Endothelial cell of hepatic sinusoid (primary cell): ENCODE data around the gene CCDC89.
"Not testable (repeated sequence)": the region's sequence is repeated elsewhere in the genome, so short reads cannot be mapped to it uniquely, and the experiment has no call there.

Source experiments
- in situ Hi-C: cut with HindIII; loops from 2 replicates; pipeline ENCODE4 v1.10.0; 2017; ENCODE audit warnings: low sequenced_read_pairs

Gene CCDC89

DNA sequence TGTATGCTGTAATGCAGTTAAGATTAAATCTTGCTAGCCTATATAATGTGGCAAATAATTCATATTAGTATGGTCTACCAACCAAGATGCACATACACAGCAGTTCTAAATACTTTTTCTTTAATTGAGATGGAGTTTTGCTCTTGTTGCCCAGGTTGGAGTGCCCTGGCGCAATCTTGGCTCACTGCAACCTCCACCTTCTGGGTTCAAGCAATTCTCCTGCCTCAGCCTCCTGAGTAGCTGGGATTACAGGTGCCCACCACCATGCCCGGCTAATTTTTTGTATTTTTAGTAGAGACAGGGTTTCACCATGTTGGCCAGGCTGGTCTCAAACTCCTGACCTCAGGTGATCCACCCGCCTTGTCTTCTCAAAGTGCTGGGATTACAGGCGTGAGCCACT is 31.7 kb downstream of the CCDC89 start:
- in situ Hi-C loops, result not testable (repeated sequence)

DNA sequence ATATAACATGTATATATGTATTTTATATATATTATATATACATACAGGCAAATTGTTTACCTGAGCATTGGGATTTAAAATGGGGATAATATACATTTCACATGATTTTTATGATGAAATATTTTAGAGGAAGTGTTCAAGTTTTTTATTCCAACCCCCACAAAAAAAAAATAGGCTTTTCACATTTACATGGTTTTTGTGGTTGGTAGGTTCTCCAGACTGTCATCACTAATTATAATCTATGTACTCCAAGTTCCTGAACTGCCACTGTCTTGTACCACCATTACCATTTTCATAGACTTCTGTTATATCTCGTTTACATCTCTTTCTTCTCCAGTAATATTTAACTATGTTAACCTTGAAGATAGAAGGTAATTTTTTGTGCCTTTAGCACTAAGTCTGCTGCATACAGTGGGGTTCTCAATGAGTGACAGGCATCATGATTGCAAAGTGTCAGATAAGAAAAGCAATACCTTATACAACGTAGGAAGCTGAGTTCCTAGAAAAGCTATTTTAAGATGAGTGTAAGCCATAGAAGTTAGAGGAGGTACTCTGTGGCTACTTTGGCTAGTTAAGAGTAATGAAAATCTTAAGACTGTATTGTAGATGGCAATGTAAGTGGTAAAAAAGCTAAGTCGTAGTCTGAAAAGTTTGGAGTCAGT is 33.1 kb downstream of the CCDC89 start:
- in situ Hi-C loops, result no loop called here

DNA sequence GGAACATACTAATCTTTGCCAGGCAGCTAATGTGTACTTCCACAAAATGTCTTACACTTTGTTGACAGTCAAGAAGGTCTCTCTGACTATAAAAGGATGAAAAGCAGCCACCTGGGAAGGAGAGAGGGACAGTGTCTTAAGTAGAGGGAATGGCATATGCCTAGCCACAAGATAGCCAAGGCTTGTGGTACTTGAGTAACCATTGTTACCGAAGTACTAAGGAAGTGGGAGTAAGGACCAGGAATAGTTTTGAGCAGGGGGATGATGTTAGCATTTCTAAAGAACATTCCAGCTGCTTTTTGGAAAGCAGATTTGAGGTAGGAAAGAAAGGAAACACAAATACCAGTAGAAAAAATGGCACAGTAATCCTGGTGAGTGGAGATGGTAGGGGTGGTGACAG is 34.9 kb downstream of the CCDC89 start:
- in situ Hi-C loops, result no loop called here

DNA sequence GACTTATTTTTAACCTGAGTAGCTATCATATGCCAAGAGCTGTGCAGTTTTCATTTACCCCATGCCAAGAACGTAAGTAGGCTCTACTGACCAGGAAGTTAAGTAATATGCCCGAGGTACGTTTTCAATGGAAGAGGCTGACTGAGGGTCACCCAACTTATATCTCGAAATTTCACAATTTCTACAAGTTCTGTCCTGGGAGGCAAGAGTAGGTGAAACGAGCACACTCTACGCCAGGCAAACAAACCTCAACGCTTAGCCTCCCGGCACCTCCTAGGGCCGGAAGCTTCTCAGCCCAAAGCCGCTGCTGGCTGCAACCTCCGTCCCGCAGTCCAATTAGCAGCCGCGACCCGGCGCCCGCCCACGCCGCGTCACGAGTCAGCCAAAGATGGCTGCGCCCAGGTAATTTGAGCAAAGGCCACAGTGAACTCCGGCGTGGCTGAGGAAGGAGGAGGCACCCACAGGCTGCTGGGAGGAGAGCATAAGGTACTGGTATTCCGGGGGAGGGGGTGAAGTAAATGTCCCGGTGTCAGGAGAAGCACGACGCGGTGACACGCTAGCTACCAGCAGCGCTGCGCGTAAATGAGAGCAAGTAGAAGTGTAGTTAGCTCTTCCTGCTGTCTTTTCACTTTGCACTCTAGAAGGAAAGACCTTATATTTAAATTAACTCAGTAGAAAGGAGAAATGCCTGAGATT is 38.2 kb downstream of the CCDC89 start, which contains the start of gene TMEM126A:
Gene TMEM126A (plus strand): TSS at position 364 of the 696 bp plus-strand sequence. CDS start 2,289 bp downstream, outside the sequence.
- in situ Hi-C loops, result no loop called here

- in situ Hi-C loops, result no loop called here
Measured at GRCh38 chr11:85647078-85647477, 38.9 kb downstream of the CCDC89 start.

- in situ Hi-C loops, result no loop called here
Measured at GRCh38 chr11:85643191-85643614, 42.8 kb downstream of the CCDC89 start.

DNA sequence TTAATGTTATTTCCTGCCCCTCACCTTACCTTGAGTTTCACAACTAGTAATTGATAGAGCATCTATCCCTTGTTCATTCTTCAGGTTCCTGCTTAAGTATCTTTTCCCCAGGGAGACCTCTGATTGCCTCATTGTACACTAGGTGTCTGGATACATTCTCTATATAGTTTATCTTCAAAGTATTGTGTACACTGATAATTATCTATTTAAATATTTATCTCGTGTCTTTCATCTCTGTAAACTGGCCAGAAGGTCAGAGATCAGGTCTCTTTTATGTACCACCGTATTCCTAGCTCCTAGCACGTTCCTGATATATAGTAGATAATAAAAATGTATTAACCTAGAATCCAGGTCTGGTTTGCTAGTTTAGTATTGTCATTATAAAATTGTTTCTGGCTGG is 51.2 kb downstream of the CCDC89 start:
- in situ Hi-C loops, result no loop called here
